ENCODE results near the gene CA10.

Gene CA10

DNA sequence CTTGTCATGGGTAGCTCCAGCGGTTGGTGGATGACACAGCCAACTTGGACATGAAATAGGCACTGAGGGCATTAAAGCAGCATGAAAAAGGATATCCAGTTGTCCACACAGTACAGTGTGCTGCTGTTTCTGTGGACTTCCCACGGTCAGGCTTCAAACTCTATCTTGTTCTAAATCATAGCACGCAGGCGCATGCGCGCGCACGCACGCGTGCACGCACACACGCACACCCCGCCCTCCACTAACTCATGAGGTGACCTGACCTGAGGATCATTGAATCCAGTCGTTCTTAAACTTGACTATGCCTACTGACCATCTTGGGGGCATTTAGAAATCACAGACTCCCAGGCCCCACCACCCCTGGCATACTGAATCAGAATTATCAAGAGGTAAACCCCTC is 361.4 kb downstream of the CA10 start:
- CTCF ChIA-PET, result no interaction called here
- POLR2A ChIA-PET, result no interaction called here
- TF ChIP-seq, protein P1, sequence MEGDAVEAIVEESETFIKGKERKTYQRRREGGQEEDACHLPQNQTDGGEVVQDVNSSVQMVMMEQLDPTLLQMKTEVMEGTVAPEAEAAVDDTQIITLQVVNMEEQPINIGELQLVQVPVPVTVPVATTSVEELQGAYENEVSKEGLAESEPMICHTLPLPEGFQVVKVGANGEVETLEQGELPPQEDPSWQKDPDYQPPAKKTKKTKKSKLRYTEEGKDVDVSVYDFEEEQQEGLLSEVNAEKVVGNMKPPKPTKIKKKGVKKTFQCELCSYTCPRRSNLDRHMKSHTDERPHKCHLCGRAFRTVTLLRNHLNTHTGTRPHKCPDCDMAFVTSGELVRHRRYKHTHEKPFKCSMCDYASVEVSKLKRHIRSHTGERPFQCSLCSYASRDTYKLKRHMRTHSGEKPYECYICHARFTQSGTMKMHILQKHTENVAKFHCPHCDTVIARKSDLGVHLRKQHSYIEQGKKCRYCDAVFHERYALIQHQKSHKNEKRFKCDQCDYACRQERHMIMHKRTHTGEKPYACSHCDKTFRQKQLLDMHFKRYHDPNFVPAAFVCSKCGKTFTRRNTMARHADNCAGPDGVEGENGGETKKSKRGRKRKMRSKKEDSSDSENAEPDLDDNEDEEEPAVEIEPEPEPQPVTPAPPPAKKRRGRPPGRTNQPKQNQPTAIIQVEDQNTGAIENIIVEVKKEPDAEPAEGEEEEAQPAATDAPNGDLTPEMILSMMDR (IDR thresholded peaks at IDR 0.05; ENCODE audit: insufficient read depth, low read length, missing control alignments), result no peak

DNA sequence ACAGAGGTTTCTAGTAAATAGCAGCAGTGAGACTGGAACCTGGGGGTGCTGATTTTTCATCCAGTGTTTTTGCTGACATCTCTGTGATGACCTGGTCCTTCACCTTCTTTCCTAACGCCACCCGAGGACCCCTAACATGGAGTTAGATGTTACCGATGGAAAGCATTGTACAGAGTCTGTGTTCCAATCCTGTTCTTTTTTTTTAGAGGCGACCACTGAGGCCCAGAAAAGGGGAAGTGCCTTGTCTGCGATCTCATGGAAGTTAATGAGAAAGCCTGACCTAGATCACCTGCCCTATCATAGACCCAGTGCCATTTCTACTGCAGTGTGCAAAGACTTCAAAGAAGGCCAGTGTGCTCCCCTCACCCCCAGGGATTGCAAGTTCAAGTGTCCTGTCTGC is 362.5 kb downstream of the CA10 start:
- no peak for DNase-seq (ENCODE audit: low read depth, low spot score)
- no peak overlapping the region for H3K4me3 ChIP-seq (ENCODE audit: low read depth, low read length)
- TF ChIP-seq, protein P1 (IDR thresholded peaks at IDR 0.05; ENCODE audit: insufficient read depth, low read length, missing control alignments), result no peak
- CTCF ChIA-PET, result no interaction called here
- POLR2A ChIA-PET, result no interaction called here

More for the DNA sequence above, 361.4 kb downstream of the CA10 start:
- DNase-seq (ENCODE audit: low read depth, low spot score), result no peak
- H3K4me3 ChIP-seq (ENCODE audit: low read depth, low read length), result no peak overlapping the region

DNA sequence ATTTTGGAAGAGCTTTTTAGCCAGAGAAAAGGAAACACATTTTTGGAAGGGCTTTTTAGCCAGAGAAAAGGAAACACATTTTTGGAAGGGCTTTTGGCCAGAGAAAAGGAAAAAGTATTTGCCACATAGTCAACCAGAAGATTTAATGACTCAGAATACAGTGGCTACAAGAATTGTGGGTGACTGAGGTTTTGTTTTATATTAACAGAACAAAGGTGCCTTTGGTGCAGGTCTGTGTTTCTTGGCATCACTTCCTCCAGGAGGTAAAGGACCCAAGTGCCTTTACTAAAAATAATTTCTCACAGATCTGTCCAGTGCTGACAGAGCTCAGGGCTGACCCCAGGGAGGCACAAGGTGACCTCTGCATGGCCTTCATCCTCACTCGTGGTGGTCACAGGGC is 363.1 kb downstream of the CA10 start:
- POLR2A ChIA-PET, result no interaction called here
- CTCF ChIA-PET, result no interaction called here

DNA sequence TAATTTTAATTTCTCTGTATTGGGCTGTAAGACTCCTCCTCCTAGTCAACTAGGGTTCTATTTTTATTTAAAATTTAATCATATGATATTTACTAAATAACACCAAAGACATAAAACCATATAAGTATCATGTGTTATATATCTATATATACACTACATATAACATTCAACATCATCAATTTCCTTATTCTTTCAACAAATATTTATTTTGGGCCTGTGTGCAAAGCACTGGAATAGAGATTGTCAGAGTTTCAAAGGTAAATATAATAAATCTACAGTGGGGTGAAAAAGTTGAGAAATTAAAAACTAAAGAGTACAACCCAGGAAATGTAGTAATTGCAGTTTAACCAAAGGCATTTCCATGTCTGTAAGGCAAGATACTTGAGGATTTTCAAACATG is 364.0 kb downstream of the CA10 start:
- ChIA-PET CTCF (interaction anchor here (0.7 kb wide), 1 partner anchor 31 kb away, joined by 3 read pairs; no protein-coding TSS in a partner anchor), POLR2A (no interaction called here)
- no peak overlapping the region for H3K4me3 ChIP-seq (ENCODE audit: low read depth, low read length)
- TF ChIP-seq, protein P1 (IDR thresholded peaks at IDR 0.05; ENCODE audit: insufficient read depth, low read length, missing control alignments), result no peak
- no peak for DNase-seq (ENCODE audit: low read depth, low spot score)

More for the DNA sequence above, 363.1 kb downstream of the CA10 start:
- no peak overlapping the region for H3K4me3 ChIP-seq (ENCODE audit: low read depth, low read length)
- TF ChIP-seq, protein P1 (IDR thresholded peaks at IDR 0.05; ENCODE audit: insufficient read depth, low read length, missing control alignments), result no peak
- no peak for DNase-seq (ENCODE audit: low read depth, low spot score)

DNA sequence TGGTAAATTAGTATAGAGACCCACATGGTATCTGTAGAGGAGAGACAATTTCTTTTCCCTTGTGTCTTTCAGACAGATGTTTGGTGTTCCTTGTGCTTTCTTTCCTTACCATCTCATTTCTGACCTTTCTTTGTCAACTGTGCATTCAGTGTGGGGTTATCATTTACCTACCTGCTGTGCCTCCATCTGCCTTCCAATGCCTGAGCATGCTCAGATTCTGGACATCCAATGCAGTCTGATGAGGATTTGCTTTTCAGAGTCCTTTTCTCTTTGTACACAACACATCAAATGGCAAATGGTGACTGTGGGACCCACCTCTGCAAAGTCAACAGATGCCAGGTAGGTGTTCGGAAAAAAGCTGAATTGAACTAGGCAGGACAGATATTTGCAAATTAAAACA is 364.8 kb downstream of the CA10 start:
- DNase-seq (ENCODE audit: low read depth, low spot score), result no peak
- TF ChIP-seq, protein P1 (IDR thresholded peaks at IDR 0.05; ENCODE audit: insufficient read depth, low read length, missing control alignments), result no peak
- ChIA-PET CTCF (no interaction called here), POLR2A (no interaction called here)
- no peak overlapping the region for H3K4me3 ChIP-seq (ENCODE audit: low read depth, low read length)

DNA sequence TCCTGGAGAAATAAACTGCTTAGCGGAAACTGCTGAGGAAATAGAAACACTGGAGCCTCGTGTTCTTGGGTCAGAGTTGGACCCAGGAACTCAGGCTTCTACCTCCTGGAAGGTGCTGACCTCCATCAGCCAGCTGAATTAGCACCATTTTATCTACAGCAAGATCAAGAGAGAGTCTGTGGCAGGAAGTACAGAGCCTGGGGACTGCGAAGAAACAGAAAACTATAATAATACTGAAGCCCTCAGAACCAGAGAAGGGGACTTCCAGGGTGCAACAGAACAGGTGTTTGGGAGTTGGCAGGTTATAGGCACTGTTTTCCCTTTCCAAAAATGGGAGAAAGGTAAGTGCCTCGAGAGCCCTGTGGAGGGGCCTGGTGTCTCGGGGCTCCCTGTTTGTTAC is 379.7 kb downstream of the CA10 start:
- H3K4me3 ChIP-seq (ENCODE audit: low read depth, low read length), result no peak overlapping the region
- ChIA-PET POLR2A (no interaction called here), CTCF (no interaction called here)
- TF ChIP-seq, protein P1 (IDR thresholded peaks at IDR 0.05; ENCODE audit: insufficient read depth, low read length, missing control alignments), result no peak
- DNase-seq (ENCODE audit: low read depth, low spot score), result no peak

Data from AG04449 (cell line).